HG03025 (cell line): ENCODE data around the gene OTOP3.

ENCODE experiments used
- ATAC-seq: cut with Tn5 transposase; IDR thresholded peaks from one replicate; pipeline ENCODE4 v1.9.1; 2021; ENCODE audit warnings: mild to moderate bottlenecking, moderate library complexity; ENCODE audit not compliant: unreplicated experiment, low FRiP score

The OTOP3 gene

DNA sequence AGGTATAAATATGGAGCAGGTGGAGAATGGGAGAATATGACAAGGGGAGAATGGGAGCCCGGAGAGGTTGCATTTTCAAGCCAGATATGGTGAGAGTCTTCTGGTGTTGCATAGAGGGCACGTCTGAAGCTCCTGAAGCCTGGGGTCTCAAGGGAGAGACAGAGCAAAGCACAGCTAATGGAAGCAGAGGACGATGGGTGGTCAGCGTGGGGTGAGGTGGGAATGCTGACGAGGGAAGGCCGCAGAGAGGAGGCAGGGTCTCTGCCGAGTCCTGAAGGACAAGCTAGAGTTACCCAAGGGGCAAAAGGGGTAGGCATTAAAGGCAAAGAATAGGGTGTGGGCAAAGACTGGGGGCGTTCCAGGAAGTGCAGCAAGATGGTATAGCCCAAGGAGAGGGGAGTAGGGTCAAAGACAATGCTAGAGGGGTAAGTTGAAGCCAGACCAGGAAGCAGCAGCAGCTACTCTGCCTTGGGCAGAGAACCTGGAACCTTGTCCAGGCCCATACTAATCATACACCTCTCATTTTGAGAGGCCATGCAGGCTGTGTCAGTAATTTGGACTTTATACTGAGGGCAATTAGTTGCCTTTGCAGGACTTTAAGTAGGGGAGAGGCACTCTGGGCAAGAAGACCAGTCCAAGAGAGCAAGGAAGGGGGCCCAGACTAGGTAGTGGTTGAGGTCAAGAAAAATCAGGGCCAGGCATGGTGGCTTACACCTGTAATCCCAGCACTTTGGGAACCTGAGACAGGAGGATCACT, 2.7 kb downstream of the OTOP3 start:
- no peak for ATAC-seq

DNA sequence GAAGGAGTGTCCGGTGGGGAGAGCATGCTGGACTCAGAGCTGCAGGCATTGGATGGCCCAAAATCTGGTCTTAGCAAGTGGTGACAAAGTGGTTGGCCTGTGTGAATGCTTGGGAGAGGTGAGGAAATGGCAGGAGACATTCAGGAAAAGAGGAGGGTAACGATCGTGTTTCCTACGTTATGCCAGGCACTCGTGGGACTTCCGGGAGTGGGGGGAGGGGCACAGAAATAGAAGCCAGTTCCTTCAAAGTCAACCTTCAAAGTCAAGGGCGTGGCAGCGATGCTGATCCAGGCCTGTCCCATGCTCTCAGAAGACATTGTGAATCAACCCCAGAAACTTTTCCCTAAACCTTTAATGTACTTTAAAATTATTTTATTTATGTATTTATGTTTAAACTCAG, 3.8 kb downstream of the OTOP3 start:
- no peak for ATAC-seq

DNA sequence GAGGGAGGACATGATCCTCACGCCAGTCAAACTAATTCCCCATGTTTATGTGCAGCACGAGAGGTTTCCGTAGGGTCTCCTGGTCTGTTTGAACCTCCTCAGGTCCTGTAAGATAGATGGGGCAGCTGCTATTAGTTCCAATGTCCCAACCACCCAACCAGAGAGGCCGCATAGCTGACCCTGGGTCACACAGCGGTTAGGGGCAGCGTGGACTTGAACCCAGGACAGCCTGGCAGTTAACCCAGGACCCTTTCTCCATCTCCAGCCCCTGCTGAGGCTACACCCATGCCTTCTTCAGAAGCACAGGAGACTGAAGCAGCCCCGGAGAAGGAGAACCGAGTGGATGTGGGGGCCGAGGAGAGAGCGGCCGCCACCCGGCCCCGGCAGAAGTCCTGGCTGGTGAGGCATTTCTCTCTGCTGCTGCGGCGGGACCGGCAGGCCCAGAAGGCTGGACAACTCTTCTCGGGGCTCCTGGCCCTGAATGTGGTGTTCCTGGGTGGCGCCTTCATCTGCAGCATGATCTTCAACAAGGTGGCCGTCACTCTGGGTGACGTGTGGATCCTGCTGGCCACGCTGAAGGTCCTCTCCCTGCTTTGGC, 5.5 kb downstream of the OTOP3 start:
- ATAC-seq, result no peak

DNA sequence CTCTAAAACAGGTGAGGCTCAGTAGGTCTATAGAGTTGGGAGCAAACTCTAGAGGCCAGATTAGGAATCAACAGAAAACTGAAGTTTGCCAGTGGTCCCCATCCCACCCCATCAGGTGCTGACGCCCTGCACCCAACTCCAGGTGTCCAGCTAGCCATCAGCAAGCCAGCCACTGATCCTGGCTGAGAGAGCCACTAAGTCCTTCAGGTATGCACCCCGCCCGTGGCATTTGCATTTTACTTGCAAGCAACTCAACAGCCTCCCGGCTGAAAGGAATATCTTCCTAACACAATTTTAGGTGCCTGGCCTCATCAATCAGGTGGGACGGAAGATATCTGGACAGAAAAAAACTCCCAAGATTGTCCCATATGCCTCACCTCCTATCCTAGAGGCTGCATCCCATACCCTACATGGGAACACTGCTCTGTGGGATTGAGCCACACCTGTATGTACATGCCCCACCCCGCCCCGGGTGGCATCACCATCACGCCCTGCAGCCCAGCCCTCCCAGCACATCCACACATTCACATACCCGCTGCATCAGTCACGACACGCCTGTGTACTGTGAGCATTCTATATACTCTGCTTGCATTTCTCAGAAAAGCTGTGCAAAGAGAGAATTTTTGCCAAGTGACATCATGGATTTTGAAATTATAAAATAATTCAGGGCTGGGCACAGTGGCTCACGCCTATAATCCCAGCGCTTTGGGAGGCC, 8.3 kb downstream of the OTOP3 start:
- ATAC-seq, result no peak

DNA sequence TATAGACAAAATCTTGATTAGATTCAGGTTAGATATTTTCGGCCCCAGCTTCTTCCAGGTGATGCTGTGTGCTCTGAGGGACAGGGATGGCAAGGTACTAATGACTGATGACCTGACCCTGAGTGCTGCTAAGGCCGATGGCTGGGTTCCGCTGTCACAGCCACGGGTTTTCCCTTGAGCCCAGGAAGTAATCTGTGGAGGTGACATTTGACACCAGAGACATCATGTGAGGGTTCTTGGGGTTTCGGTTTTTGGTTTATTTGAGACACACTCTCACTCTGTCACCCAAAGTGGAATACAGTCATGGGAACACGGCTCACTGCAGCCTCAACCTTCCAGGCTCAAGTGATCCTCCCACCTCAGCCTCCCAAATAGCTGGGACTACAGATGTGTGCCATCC, 9.8 kb downstream of the OTOP3 start:
- no peak for ATAC-seq

DNA sequence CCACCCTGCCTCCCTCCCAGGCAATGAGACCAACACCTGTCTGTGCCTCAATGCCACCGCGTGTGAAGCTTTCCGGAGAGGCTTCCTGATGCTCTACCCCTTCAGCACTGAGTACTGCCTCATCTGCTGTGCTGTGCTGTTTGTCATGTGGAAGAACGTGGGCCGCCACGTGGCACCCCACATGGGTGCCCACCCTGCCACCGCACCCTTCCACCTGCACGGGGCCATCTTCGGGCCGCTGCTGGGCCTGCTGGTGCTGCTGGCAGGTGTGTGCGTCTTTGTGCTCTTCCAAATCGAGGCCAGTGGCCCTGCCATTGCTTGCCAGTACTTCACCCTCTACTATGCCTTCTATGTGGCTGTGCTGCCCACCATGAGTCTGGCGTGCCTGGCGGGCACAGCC, 10.9 kb downstream of the OTOP3 start:
- no peak for ATAC-seq

DNA sequence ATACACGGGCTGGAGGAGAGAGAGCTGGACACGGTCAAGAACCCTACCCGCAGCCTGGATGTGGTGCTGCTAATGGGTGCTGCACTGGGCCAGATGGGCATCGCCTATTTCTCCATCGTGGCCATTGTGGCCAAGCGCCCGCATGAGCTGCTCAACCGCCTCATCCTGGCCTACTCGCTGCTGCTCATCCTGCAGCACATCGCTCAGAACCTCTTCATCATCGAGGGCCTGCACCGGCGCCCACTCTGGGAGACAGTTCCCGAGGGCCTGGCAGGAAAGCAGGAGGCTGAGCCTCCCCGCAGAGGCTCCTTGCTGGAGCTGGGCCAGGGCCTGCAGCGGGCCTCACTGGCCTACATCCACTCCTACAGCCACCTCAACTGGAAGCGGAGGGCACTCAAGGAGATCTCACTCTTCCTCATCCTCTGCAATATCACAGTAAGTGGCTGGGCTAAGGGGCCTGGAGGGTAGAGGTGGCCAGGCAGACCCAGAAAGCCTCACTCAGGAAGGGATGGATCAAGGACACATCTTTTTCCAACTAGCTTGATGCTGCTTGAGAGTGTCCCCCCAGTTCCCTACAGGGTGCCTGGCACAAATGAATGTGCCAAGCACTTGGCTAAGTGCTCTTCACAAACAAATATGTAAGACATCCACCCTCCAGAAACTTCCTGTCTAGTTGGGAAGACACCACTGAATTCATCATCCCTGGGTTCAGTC, 11.5 kb downstream of the OTOP3 start:
- no peak for ATAC-seq

DNA sequence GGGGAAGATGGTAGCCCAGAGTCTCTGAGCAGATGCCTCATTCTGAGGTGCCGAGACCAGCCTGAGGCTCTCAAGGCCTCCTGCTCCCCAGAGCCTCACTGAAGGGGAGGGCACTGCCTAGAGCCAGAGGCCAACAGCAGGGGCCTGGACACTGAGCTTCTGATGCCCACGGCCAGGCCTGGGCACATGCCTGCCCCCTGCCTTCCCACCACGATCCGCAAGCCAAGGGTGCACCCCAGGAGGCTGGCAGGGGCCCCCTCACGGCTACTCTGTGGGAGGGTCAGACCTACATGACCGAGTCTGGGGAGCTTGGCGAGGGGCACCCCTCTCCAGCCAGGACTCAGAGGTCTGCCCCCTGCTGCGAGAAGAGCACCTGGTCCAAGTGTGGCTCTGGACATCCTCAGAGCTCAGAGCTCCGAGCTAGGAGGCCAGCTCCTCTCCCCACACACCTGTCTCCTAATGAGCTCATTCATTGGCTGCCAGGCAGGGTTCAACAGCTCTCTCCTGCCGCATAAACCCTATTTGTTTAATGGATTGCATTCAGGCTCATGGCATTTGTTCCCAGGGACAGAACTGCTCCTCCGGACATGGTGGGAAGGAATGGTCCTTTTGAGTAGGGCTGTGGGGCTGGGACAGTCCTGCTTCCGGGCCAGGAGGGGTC, 13.9 kb downstream of the OTOP3 start:
- no peak for ATAC-seq

DNA sequence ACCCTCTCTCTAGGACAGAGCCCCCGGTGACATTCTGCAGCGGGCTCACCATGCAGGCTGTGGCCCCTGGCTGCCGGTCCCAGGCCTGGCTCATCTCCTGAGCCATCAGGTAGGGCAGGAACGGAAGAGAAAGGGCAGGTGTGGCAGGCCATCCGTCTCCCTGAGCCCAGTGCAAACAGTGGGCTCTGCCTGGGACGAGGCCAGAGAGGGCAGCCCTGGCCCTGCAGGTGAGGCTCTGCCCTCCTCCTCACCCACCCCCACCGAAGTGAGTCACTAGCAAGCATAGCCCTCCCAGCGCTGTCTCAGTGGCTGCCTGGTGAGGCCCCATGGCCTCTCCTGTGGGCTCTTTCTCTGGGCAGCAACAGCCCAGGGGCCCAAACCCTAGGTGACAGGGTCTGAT, 14.5 kb downstream of the OTOP3 start:
- ATAC-seq, result no peak

DNA sequence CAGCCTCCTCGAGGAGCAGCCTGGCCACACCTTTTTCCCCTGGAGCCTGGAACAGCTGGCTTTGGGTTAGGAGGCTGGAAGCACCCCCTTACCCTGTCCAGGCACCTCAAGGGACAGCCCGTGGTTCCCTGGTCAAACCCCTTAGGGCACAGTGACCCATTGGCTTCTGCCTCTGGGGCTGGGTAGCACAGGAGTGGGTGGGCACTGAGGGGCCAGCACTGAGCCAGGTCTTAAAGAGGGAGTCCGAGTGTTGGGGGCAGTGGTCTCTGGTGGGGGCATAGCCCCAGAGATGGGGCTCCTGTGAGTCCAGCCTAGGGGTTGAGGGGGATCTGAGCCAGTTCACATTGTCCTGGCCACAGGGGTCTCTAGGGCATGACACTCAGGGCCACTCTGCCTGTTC, 15.4 kb downstream of the OTOP3 start:
- ATAC-seq, result no peak

DNA sequence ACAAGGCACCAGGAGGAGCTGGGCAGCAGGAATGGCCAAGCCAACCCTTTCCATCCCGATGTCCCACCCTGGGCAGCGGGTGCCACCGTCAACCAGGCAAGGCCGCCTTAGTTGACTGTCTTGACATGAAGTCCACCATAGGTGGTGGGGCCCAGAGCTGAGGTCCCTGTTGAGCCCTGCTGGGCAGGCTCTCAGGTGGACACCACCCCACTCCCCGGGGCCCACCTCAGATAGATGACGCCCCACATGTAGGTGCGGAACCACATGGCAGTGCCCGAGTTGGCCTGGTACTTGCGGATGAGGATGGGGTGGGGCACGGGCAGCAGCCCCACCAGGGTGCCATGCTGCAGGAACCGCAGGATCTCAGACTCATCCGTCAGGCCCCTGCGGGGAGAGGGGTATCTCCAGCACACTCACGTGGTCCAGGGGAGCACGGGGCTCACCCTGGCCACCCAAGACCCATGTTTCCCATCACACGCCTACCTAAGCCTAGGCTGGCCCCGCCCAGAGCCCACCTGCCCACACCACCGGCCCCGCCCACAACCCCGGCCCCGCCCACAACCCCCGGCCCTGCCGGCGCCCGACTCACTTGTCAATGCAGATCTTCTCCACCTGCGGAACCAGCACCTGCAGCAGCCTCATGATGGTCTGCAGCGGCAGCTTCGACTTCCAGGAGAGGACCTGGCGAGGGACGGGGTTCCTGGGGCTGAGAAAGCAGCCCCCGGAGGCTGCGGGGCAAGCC, 16.2 kb downstream of the OTOP3 start:
- ATAC-seq, result no peak

DNA sequence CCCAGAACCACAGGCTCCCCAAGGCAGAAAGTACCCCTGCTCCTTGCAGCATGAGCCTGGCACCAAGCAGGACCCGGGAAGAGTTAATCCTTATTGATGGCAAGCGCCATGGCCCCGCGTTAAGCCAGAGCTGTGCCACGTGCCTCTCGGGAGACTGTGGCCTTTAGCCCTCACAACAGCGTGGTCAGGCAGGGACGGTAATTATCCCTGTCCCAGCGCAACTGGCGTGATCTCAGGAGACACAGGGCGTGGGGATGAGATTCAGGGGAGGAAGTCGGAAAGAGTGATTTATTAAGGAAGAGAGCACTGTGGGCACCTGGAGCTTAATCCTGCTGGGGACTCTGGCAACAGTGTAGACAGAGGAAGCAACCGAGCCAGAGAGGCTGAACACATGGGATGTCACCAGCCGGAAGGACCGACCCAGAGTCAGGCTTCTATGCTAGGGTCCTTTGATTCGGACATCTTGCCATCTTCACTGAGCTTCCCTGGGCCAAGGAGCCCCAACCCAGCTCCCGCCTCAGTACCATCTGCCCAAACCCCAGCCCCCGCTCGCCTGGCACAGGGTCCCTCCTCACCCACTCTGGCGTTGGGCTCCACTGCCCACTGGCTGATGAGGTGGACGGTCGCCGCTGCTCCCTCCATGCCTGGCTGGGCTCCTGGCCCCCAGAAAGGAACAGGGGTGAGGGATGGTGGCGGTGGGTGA, 16.9 kb downstream of the OTOP3 start:
- ATAC-seq, result no peak

DNA sequence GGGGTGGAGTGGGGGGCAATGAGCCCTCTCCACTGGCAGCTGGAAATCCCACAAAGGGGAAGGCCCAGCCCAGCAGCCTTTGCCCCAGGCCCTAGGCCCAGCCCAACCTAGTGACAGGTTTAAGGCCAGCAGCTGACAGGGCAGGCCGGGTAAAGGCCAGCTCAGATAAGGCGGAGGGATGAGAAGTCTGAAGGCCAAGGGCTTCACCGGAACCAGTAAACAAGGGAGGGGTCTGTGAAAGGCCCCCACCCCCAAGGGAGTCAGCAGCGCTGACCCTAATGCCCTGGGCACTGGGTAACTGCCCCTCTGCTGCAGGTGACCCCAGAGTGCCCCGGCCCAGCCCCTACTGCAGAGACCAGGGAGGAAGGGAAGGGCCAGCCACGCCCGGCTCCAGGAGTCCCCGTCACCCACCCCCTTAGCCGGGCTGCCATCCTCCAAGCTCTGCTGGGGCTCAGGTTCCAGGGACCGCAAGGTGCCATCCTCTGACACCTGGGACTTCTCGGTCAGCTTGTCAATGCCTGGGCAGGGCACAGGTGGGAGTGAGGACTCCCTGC, 17.5 kb downstream of the OTOP3 start:
- ATAC-seq, result no peak

DNA sequence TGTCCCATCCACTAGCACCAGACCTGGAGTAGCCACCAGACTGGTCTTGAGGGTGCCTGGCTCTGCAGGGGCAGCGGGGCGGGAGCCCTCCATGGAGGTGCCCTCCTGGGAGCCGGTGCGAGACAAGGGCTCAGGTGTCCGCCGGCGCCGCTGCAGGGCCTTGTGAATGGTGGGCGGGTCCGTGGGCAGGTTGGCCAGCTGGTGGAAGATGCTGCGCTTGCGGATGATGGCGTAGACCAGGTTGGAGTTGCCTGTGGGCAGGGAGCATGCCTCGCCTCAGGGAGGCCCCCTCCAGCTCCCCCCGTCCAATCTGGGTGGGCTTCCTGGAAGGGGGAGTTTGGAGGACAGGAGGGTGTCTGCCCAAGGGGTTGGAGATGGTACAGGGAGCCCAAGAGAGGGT, 18.4 kb downstream of the OTOP3 start:
- no peak for ATAC-seq

DNA sequence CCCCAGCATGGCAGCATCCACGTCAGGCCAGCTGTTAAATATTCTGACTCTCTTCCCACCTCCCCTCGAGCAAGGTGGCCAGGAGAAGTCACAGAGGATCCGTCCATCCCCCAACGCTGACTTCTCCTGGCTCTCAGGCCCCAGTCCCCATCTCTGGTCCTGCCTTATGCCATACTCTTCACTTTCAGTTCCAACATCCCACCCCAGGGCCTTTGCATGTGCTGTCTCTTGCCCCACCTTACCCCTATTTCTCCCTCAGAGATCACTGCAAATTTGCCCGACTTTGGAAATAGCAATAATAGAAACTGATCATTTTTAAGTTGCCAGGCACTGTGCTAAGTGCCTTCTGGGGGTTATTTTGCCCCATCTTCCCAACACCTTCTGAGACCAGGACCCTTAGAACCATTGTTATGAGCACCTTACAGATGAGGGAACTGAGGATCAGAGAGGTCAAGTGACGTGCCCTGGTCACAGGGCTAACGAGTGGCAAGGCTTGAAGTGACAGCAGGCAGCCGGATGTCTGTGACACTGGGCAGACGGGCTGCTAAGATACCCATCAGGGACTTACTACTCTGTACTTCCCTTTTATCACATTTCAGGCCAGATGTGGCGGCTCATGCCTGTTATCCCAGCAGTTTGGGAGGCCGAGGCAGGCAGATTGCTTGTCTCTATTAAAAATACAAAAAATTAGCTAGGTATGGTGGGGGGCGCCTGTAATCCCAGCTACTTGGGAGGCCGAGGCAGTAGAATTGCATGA, 19.1 kb downstream of the OTOP3 start:
- ATAC-seq, result no peak

DNA sequence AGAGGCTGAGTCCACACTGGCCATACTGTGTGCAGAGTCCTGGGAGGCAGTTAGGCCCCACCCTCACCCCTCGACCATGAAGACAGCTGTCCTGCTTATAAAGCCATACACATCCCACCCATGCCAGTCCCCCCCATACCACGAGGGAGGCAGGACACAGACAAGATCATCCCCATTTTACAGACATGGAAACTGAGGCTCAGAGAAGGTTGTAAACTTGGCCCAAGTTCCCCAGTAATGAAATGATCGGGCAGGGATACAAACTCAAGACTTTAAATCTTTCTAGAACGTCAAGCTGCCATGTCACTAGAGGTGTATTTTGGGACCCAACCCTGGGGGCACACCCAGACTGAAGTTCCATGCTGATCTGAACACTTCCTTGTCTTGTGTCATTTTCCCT, 20.4 kb downstream of the OTOP3 start:
- ATAC-seq, result no peak

DNA sequence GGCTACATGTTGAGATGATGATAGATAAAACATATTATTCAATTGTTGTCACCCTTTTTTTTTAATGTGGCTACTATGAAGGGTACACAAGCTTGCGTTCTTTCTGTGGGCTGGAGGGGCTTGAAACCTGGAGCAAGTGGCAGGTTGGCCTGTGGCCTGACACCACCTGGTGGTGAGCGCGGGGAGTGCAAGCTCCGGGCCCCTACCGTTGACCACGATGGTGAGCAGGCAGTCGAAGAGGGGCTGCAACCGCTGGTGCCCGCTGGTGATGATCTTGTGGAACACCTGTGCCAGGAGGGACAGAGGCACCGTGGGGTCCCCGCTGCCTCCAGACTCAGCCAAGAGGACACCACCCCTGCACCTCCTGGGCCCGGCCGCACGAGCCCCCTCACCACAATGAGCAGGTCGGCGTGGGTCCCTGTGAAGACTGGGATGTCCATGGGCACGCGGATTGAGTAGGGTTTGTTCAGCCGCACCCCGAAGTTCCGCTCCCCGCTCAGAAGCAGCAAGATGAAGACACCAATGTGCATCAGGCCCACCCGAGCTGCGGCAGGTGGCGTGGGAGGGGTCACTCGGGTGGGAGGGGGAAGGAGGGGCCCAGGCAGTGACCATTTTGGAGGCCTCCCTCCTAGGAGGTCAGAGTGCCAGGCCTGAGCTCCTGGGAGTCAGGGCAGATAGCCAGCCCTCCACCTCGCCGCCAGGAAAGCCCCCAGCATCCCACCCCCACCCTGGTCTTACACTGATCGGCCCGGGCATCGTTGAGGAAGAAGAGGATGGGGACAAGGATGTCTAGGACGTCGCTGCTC, 22.4 kb downstream of the OTOP3 start:
- no peak for ATAC-seq
